ENCODE results near the gene FGFRL1.

FGFRL1 gene

DNA sequence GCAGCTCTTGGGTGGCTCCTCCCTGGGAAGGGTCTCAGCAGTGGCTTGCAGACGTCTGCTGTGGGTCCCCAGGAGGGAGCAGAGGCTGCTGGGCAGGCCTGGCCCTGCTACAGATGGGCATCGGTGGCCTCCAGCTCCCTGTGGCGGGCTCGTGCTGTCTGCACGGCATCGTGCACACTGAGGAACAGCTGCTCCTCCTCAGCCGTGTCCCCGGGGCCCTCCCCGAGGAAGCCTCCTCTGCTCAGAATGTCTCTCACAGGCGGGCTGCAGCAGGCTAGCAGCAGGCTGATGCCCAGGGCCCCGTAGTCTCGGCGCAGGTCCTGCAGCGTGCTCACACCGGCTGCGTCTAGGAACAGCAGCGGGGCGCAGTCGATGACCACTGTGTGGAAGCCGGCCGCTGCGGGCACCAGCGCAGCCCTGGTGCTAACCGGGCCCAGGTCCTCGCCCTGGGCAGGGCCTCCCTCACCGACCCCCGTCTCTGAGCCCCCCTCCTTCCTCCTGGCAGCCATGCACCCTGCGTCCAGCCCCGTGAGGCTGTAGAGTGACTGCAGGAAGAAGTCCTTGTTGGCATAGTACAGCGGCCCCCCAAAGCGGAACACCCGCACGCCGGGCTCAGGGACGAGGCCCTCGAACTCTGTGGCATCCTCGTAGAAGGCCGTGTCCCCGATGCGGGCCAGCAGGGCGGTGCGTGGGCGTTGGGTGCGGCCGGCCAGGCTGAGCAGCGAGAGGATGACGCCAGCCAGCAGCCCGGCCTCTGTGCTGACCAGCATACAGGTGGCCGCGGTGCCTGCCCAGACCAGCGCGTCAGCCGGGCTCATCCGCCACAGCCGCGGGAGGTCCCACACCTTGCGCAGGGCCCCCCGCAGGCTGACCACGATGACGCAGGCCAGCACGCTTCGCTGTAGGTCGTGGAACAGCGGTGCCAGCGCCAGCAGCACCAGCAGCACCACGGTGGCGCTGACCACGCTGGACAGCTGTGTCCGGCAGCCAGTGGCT is 22.4 kb upstream of the FGFRL1 start:
- Histone ChIP-seq H3K4me3 (ENCODE audit: low read length) (no peak overlapping the region), H4K20me1 (ENCODE audit: insufficient read depth, low read length) (no peaks in the 10 kb centered on the region), H3K9me3 (ENCODE audit: insufficient read depth, low read length) (no peaks in the 10 kb centered on the region), H3K79me2 (ENCODE audit: low read length) (no peaks in the 10 kb centered on the region), H3K4me2 (ENCODE audit: low read length) (no peak overlapping the region), H3K9ac (ENCODE audit: low read length) (no peak overlapping the region), H2AFZ (ENCODE audit: low read depth, low read length) (no peak overlapping the region), H3K27ac (ENCODE audit: low read length) (no peak overlapping the region), H3K36me3 (replicated peaks; ENCODE audit: low read depth, low read length) (no peaks in the 10 kb centered on the region), H3K27me3 (ENCODE audit: low read depth, low read length) (no peaks in the 10 kb centered on the region), H3K4me1 (ENCODE audit: low read length) (peaks cover 35% of the 10 kb centered on the region)
- TF ChIP-seq EZH2phosphoT487 (IDR thresholded peaks at IDR 0.05; ENCODE audit: low read depth): no peak
- TF ChIP-seq, protein P1, sequence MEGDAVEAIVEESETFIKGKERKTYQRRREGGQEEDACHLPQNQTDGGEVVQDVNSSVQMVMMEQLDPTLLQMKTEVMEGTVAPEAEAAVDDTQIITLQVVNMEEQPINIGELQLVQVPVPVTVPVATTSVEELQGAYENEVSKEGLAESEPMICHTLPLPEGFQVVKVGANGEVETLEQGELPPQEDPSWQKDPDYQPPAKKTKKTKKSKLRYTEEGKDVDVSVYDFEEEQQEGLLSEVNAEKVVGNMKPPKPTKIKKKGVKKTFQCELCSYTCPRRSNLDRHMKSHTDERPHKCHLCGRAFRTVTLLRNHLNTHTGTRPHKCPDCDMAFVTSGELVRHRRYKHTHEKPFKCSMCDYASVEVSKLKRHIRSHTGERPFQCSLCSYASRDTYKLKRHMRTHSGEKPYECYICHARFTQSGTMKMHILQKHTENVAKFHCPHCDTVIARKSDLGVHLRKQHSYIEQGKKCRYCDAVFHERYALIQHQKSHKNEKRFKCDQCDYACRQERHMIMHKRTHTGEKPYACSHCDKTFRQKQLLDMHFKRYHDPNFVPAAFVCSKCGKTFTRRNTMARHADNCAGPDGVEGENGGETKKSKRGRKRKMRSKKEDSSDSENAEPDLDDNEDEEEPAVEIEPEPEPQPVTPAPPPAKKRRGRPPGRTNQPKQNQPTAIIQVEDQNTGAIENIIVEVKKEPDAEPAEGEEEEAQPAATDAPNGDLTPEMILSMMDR (IDR thresholded peaks at IDR 0.05; ENCODE audit: low read depth, low read length): no peak

- no peaks in the 10 kb centered on the region for H3K79me2 ChIP-seq (ENCODE audit: low read length)
- H3K9me3 ChIP-seq (ENCODE audit: insufficient read depth, low read length): no peaks in the 10 kb centered on the region
- no peak overlapping the region for H3K4me3 ChIP-seq (ENCODE audit: low read length)
- H3K4me2 ChIP-seq (ENCODE audit: low read length): no peak overlapping the region
- H2AFZ ChIP-seq (ENCODE audit: low read depth, low read length): no peak overlapping the region
- no peak overlapping the region for H3K27ac ChIP-seq (ENCODE audit: low read length)
- H3K36me3 ChIP-seq (replicated peaks; ENCODE audit: low read depth, low read length): no peaks in the 10 kb centered on the region
- peaks cover 33% of the 10 kb centered on the region for H3K4me1 ChIP-seq (ENCODE audit: low read length)
- TF ChIP-seq, protein P1 (IDR thresholded peaks at IDR 0.05; ENCODE audit: low read depth, low read length): no peak
- no peak for TF ChIP-seq EZH2phosphoT487 (IDR thresholded peaks at IDR 0.05; ENCODE audit: low read depth)
- no peaks in the 10 kb centered on the region for H4K20me1 ChIP-seq (ENCODE audit: insufficient read depth, low read length)
- no peaks in the 10 kb centered on the region for H3K27me3 ChIP-seq (ENCODE audit: low read depth, low read length)
- no peak overlapping the region for H3K9ac ChIP-seq (ENCODE audit: low read length)
Observed at GRCh38 chr4:989722-990471, 21.5 kb upstream of the FGFRL1 start.

DNA sequence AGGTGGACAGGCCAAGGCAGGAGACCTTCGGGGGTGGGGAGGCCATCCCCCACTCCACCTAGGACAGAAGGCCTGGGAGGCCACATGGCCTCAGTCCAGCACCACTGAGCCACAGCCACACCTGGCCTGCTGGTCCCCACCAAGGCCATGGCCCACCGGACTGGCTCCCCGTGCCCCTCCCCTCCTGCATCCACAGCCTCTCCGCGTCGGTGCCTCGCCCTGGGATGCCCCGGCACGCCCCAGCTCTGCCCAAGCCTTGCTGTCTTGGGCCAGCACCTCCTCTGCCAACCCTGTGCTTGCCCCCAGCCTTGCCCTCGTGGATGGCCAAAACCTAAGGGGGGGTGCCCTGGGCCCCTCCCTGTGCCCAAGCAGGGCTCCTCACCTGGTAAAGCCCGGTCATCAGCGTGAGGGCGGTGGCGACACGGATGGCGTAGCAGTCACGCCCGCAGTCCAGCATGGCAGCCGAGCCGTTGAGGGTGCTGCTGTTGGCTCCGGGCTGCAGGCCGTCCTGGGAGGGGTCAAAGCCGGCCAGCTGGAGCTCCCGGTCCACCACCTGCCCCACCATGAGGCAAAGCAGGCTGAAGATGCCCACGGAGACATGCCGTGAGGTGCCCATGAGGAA is 20.6 kb upstream of the FGFRL1 start:
- H3K36me3 ChIP-seq (replicated peaks; ENCODE audit: low read depth, low read length): no peaks in the 10 kb centered on the region
- no peak overlapping the region for H2AFZ ChIP-seq (ENCODE audit: low read depth, low read length)
- H3K27me3 ChIP-seq (ENCODE audit: low read depth, low read length): no peaks in the 10 kb centered on the region
- H3K4me2 ChIP-seq (ENCODE audit: low read length): no peak overlapping the region
- no peaks in the 10 kb centered on the region for H3K79me2 ChIP-seq (ENCODE audit: low read length)
- peaks cover 23% of the 10 kb centered on the region for H3K4me1 ChIP-seq (ENCODE audit: low read length)
- no peak overlapping the region for H3K27ac ChIP-seq (ENCODE audit: low read length)
- no peaks in the 10 kb centered on the region for H4K20me1 ChIP-seq (ENCODE audit: insufficient read depth, low read length)
- H3K9ac ChIP-seq (ENCODE audit: low read length): no peak overlapping the region
- TF ChIP-seq, protein P1 (IDR thresholded peaks at IDR 0.05; ENCODE audit: low read depth, low read length): no peak
- TF ChIP-seq EZH2phosphoT487 (IDR thresholded peaks at IDR 0.05; ENCODE audit: low read depth): no peak
- H3K4me3 ChIP-seq (ENCODE audit: low read length): no peak overlapping the region
- H3K9me3 ChIP-seq (ENCODE audit: insufficient read depth, low read length): no peaks in the 10 kb centered on the region
